HG02763 (cell line): Measurements from ENCODE around the gene YWHAQ.
"Not testable (repeated sequence)": the region's sequence is repeated elsewhere in the genome, so short reads cannot be mapped to it uniquely, and the experiment has no call there.

Experiments
- ATAC-seq: cut with Tn5 transposase; IDR thresholded peaks from one replicate; pipeline ENCODE4 v1.9.1; 2021; ENCODE audit warnings: mild to moderate bottlenecking, moderate library complexity; ENCODE audit not compliant: unreplicated experiment

The YWHAQ gene

DNA sequence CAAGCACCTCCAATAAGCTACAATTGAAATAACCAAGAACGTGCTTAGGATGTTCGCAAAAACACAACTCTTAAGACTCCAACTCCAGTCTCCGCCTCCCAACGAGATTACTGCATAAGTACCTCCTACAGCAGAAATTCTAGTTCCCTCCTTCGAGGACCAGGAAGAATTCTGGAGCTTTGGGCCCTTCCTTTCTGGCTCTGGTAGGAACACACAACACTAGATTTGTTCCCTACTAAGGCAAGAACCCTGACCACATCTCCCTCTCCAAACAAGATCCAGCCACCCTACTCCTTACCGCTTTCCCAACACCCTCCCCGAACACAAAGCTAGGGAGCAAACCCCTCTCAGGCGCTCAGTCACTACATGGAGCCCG, 75.9 kb downstream of the YWHAQ start:
- no peak for ATAC-seq

DNA sequence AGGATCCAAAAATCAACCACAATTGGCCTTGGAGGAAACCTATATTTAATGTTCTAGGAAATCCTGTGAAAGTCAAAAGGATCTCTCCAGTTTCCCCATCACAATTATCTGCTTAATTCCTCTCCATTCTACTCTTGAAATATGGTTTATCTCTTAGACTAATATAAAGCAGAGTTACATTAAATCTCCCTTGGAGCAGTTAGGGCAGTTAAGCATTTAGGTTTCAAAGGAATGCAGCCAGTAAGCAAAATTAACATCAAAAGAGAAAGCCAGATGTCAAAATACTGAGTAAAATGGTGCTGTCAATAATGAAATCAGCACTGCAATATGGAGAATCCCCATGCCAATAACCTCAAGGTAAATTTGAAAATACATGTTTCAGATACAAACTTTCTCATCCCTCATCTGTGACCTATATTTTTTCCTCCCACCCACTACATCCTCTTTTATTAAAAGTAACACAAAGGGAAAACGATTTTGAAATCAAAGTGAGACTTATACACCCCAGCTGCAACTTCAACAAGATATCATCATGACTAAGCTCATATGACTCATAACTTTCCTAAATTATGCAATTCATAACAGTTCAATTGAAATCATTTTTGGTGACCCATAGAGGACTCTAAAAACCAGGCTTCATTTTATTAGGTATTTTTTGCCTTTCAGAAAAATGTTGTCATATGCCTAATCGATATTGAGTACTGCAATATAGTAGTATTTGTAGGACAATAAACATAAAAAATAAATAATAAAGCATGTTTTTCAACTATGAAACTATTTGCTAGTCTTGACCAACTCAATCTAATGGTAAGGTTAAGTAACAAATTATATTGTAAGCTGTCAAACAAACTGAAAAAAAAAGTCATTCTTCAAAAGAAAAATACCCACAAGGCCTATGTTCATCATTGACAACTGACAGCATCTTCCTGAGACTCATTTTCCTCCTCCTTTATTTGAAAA, 78.3 kb downstream of the YWHAQ start:
- no peak for ATAC-seq

DNA sequence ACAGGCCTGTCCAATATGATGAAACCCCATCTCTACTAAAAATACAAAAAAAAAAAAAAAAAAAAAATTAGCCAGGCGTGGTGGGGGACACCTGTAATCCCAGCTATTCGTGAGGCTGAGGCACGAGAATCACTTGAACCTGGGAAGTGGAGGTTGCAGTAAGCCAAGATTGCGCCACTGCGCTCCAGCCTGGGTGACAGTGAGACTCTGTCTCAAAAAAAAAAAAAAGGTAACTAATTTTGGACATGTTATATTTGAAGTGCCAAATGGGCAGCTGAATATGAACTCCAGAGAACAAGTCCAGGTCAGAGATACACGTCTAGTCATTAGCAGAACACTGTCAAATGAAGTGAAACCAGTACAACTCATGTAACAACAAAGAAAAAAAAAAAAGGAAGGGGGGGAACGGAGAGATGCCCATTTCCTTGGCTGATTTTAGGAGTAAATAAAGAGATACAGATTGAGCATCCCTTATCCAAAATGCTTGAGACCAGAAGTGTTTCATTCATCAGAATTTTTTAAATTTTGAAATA, 79.9 kb downstream of the YWHAQ start:
- not testable (repeated sequence) for ATAC-seq

DNA sequence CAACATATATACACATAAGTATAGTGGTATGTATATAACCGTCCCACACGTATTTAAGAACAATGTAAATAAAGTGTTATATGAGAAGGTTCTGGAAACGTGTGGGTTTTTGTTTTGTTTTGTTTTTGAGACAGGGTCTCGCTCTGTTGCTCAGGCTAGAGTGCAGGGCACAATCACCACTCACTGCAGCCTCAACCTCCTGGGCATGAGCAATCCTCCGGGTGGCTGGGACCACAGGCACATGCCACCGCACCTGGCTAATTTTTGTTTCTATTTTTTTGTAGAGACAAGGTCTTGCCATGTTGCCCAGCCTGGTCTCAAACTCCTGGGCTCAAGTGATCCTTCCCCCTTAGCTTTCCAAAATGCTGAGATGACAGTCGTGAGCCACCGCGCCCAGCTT, 81.4 kb downstream of the YWHAQ start:
- ATAC-seq = no peak

DNA sequence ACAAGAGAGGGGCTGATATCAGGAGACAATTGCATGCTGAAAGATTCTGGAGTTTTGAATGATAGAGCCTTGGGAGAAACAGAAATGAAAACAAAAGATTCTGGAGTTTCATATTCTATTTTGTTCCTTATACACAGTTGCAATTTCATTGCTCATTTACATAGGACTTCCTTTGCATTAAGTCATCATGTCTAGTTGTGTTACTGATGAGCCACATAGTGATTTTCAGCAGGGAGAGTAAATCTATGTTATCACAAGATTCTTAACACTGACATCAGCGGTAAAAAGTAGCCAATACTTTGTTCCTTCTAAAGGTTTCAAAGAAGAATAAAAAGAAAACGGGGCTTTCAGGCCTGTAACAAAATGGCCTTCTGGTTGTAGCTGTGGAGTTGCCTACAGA, 82.3 kb downstream of the YWHAQ start:
- ATAC-seq = peak; percentile 43

DNA sequence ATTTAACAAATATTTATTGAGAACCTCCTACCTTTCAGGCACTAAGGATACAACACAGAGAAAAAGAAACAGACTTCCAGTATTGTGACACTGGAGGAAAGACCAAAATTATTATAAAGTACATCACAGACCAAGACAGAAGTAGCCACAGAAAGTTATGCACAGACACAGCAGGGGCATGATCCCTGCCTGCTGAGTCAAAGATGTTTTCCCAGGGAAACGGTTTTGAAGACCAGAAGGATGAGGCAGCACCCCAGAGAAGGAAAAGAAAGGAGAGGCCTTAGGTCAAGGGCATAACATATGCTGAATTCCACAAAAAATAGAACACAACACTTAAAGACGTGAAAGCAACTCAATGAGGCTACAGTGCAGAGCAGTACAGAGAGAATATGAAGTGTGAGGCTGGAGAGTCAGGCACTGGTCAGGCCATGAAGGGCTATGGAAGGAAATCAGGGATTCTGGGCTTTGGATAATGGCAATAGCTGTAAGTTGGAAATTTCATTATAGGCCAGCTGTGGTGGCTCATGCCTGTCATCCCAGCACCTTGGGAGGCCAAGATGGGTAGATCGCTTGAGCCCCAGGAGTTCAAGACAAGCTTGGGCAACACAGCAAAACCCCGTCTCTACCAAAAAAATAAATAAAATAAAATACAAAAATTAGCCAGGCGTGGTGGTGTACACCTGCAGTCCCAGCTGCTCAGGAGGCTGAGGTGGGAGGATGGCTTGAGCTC, 83.4 kb downstream of the YWHAQ start:
- ATAC-seq = no peak

DNA sequence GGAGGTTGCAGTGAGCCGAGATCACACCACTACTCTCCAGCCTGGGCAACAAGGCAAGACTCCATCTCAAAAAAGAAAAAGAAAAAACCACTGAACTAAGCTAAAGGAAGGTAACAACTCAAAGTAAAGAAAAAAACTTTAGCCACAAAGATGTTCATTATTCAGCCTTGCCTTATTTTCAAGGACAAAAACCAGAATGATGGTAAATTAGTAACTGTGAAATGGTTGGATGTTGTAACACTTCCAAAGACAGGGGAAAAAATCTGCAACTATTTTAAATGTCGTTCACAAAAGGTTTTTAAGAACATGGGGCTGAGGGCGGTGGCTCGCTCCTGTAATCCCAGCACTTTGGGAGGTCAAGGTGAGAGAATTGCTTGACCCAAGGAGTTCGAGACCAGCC, 85.3 kb downstream of the YWHAQ start:
- ATAC-seq = no peak

DNA sequence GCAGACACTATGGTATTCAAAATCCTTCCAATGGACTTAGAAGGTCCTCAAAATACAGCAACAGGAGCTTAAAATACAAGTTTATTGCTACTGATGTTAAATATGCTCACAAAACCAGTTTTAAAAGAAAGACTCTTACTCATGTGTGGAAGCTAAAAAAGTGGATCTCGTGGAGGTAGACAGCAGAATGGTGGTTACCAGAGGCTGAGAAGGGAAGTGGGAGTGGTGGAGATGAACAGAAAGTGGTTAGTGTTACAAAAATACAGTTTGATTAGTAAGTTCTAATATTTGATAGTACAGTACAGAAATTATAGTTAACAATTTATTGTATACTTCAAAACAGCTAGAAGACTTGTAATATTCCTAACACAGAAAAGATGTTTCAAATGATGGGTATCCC, 87.2 kb downstream of the YWHAQ start:
- ATAC-seq = no peak

DNA sequence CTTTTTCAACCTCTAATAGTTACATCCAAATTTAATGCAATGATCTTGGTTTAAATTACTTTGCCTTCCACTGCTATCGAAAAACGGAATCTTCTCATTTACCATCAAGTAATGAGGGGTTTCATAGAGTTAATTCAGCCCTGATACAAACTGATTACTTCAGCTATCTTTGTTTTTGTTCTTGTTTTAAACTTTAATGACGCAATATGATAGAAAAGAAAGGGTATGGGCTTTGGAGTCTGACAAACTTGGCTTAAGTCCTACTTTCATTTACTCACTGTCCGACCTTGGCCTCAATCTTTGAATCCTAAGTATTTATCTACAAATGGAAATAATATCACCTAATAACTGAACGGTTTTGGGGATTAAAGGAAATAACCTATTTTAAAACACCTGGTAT, 91.3 kb downstream of the YWHAQ start:
- no peak for ATAC-seq

DNA sequence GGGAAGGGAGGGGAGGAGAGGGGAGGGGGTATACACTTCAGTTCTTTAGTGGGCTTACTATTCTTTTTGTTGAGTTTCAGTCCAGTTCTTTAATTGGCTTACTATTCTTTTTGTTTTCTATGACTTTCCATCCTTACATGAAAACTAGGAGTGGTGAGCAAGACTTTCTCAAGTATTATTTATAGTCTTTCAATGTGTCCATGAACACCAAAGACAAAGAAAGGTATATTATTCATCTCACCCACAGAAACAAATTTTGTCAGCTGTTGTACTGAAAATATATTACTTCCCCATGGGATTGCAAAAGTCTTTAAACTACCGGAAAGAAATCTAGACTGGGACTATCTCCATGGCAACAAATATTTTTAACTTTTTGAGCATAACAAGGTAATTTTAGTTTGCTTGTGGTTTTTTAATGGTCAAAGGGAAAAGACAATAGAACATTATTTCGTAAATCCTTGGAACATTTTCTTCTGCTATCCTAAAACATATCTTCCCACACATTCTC, 92.7 kb downstream of the YWHAQ start:
- no peak for ATAC-seq

DNA sequence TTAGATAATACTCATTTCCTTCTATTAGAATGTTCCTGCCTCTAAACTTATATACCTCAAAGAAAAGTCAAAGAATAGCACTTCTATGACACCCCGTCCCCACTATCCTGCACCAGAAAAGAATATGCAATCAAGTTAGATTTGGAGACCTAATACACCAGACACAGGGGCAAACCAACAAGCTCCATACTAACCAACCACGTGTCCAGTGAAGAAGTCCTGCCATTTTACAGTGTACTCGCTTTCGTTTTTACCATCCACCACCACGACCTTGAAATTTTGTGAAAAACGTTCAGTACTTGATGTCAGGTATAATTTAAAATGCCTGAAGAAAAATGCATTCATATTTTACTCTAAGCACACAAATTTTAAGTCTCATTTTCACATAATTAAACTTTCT, 94.3 kb downstream of the YWHAQ start:
- ATAC-seq = no peak

DNA sequence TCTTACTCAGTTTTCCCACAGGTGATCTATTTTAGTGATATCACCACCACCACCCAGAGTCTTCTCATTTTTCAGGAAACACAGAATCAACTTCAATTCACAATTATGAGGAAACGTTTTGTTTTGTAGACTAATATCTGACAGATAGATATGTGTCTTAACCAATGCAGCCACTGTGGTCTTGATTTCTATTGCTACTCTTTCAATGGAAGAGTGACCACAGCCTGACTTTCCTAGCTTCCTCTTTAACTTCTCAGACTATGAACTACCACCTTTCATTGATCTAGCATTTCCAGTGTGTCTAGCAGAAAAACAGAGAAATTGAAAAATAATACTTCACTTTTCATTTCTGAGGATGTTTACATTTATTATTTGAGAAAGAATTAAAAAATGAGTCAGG, 95.6 kb downstream of the YWHAQ start:
- no peak for ATAC-seq
